ENCODE measurements around the gene SLC35F1. TPM values are rescaled to one million over a fixed set of nuclear protein-coding genes. Genes with fewer than 3 reads are reported as not detected.

The SLC35F1 gene
- total RNA-seq (2022; extraction: Qiagen RNA extraction; ENCODE audit: low read depth): not detected in 5 replicates

GRCh38 chr6:117906958-117907600 lies at the start of gene SLC35F1:
Gene SLC35F1, plus strand, starts transcription at chr6:117907264.

Other genes starting within 250 kb of the SLC35F1 start
- gene NUS1, start 231.8 kb upstream of the SLC35F1 start, total RNA-seq (2022; extraction: Qiagen RNA extraction; ENCODE audit: low read depth): 17.5 to 28.8 TPM (median 27.0 TPM) in 5 replicates